NCI-H748 (cell line): ENCODE results near the gene HPD.

Source experiments
- DNase-seq: peaks from one replicate; lab custom pipeline; 2025; ENCODE audit not compliant: unreplicated experiment; lab: John Stamatoyannopoulos, UW

The HPD gene

GRCh38 chr12:121828826-121829225, 29.8 kb downstream of the HPD start:
- no peak for DNase-seq

GRCh38 chr12:121828306-121828705, 30.4 kb downstream of the HPD start:
- DNase-seq: no peak

- DNase-seq: no peak
These were observed 31.1 kb downstream of the HPD start for GRCh38 chr12:121827351-121828099.

DNA sequence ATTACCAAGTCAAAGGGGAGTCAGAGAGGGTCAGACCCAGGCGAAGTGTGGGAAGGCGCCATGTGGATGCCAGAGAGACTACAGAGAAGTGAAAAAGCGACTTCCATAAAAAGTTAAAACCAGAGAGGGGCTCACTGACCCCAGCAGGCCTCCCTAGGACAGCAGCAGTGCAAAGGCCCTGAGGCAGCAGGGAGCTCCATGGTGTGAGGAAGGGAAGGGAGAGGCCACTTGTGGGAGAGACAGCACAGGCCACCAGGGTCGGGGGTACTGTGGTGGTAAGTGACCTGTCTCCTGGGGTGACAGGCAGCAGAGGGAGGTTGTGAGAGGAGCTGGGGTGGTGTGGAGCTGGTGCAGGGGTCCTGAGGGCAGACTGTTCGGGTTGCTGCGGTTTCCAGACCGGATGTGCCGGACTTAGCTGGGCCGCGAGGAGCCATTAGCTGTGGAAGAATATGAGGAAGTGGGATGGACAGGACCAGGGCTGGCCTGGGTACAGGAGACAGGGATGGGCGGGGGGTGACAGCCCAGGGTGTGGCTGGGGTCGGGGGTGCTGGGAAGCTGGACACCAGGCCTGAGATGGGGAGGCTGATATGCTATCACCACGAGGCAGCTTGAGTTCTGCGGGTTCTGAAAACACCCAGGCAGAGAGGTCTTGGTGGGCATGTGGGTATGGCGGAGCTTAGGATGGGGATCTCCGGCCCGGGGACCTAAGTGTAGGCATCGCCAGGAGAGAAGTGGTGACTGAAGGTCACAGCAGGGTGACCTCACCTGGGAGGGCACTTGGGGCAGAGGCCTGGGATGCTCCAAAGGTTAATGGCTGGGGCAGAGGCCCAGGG, 32.1 kb downstream of the HPD start:
- DNase-seq: no peak

GRCh38 chr12:121825041-121825523, 33.6 kb downstream of the HPD start:
- no peak for DNase-seq

DNA sequence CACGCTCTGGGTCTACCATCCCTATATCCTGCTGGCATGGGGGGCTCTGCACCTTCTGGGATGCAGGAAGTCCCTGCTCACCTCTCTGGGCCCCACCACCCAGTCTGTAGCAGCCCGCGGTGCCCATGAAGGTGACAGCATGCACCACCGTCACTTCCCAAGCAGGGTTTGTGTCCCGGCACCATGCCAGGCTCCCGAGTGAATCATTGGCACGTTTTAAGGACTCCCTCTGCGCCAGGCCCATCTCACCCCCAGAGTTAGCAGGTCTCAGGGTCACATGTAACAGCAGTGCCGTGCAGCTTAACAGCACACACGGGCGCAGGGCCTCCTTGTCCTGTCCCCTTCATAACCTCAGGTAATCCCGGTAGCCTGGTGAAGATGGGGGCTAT, 34.9 kb downstream of the HPD start:
- DNase-seq: no peak

DNA sequence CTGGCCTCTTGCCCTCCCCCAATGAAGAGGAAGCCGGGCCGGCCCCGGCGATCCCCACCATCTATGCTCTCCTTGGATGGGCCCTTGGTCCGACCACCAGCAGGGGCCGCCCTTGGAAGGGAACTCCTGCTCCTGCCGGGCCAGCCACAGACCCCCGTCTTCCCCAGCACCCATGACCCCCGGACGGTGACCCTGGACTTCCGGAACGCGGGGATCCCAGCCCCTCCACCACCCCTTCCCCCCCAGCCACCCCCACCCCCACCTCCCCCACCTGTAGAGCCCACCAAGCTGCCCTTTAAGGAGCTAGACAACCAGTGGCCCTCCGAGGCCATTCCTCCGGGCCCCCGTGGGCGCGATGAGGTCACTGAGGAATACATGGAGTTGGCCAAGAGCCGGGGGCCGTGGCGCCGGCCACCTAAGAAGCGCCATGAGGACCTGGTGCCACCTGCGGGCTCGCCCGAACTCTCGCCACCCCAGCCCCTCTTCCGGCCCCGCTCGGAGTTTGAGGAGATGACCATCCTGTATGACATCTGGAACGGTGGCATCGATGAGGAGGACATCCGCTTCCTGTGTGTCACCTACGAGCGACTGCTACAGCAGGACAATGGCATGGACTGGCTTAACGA, 35.4 kb downstream of the HPD start:
- no peak for DNase-seq

DNA sequence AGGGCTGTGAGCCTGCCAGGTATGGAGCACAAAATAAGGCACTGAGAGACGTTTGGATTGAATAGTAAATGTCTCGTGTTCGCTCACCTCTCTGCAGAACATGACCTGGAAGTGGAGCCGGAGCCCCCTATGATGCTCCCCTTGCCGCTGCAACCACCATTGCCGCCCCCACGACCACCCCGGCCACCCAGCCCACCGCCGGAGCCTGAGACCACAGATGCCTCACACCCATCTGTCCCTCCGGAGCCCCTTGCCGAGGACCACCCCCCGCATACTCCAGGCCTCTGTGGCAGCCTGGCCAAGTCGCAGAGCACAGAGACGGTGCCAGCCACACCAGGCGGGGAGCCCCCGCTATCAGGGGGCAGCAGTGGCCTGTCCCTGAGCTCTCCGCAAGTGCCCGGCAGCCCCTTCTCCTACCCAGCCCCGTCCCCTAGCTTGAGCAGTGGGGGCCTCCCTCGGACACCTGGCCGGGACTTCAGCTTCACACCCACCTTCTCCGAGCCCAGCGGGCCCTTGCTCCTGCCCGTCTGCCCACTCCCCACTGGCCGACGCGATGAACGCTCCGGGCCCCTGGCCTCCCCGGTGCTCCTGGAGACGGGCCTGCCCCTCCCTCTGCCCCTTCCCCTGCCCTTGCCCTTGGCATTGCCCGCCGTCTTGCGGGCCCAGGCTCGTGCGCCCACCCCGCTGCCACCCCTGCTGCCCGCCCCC, 36.1 kb downstream of the HPD start:
- no peak for DNase-seq

DNA sequence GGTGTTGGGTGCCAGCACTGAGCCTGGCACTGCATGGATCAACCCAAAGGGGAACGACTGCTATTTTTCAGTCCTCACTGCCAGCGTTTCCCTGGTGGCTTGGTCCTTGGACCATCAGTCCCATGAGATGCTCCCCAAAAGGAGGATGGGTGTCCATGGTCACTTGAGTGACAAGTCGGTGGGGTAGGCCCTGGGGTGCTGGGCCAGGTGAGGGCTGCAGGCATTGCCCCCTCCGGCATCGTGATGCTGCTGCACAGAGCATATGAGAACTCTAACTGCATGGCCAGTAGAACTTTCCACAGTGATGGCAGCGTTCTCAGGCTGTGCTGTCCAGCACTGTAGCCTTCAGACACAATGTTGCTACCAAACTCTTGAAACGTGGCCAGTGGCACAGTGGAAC, 38.6 kb downstream of the HPD start:
- no peak for DNase-seq

GRCh38 chr12:121819212-121819949, 39.3 kb downstream of the HPD start:
- DNase-seq: no peak

- DNase-seq: no peak
These were observed 41.0 kb downstream of the HPD start for GRCh38 chr12:121817648-121818043.

- no peak for DNase-seq
These were observed 41.6 kb downstream of the HPD start for GRCh38 chr12:121816925-121817647.

GRCh38 chr12:121815263-121815662, 43.4 kb downstream of the HPD start:
- DNase-seq: no peak

GRCh38 chr12:121814429-121815119, 44.1 kb downstream of the HPD start:
- DNase-seq: no peak

DNA sequence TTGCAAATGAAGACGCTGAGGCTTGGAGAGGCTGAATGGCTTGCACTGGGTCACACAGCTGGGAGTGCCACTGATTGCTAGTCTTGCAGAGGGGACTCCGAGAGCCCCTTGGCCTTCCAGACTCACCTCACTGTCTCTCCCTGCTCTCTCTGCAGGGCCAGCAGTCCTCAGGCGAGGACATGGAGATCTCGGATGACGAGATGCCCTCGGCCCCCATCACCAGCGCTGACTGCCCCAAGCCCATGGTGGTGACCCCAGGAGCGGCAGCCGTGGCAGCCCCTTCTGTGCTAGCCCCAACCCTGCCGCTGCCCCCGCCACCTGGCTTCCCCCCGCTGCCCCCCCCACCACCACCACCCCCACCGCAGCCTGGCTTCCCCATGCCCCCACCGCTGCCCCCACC, 44.7 kb downstream of the HPD start:
- DNase-seq: no peak

GRCh38 chr12:121812921-121813896, 45.5 kb downstream of the HPD start:
- no peak for DNase-seq

- DNase-seq: peak; percentile 53
These were observed 46.3 kb downstream of the HPD start for GRCh38 chr12:121812320-121812871.
